Mesendoderm (in vitro differentiated cells): ENCODE measurements around the gene IPCEF1.

Experiments used
- DNase-seq: peaks from one replicate; pipeline ENCODE4 v3.0.0; 2013
- H2AK5ac ChIP-seq: 2 replicates; pipeline ENCODE4 v1.6.1; 2013; ENCODE audit warnings: low read length, inconsistent platforms
- H2BK120ac ChIP-seq: 2 replicates; pipeline ENCODE4 v1.6.1; 2013; ENCODE audit warnings: low read depth, mild to moderate bottlenecking, low read length, moderate library complexity, mixed read lengths
- H2BK15ac ChIP-seq: replicated peaks from 2 replicates; pipeline ENCODE4 v1.6.1; 2013; ENCODE audit warnings: low read depth, mild to moderate bottlenecking, moderate library complexity
- H2BK5ac ChIP-seq: 2 replicates; pipeline ENCODE4 v1.6.1; 2013; ENCODE audit warnings: low read length, inconsistent platforms
- H3K18ac ChIP-seq: 2 replicates; pipeline ENCODE4 v1.6.1; 2013; ENCODE audit warnings: mild to moderate bottlenecking, low read length, mixed read lengths
- H3K23ac ChIP-seq: one replicate; pipeline ENCODE4 v1.6.1; 2013; ENCODE audit warnings: low read length
- H3K27ac ChIP-seq: 2 replicates; pipeline ENCODE4 v1.5.1; 2013; ENCODE audit warnings: low read depth, mild to moderate bottlenecking, inconsistent platforms, low read length, moderate library complexity
- H3K27me3 ChIP-seq: 2 replicates; pipeline ENCODE4 v1.6.1; 2013; ENCODE audit warnings: low read length, control low read depth, mild to moderate bottlenecking, inconsistent platforms; ENCODE audit not compliant: insufficient read depth, poor library complexity
- H3K36me3 ChIP-seq: 2 replicates; pipeline ENCODE4 v1.6.1; 2013; ENCODE audit warnings: low read length, inconsistent platforms; ENCODE audit not compliant: control insufficient read depth, insufficient read depth
- H3K4ac ChIP-seq: one replicate; pipeline ENCODE4 v1.6.1; 2013; ENCODE audit warnings: low read depth, mild to moderate bottlenecking, low read length, moderate library complexity
- H3K4me1 ChIP-seq: 2 replicates; pipeline ENCODE4 v1.6.1; 2013; ENCODE audit warnings: low read depth, low read length, inconsistent platforms; ENCODE audit not compliant: control insufficient read depth
- H3K4me2 ChIP-seq: 2 replicates; pipeline ENCODE4 v1.6.1; 2013; ENCODE audit warnings: low read length
- H3K4me3 ChIP-seq: 2 replicates; pipeline ENCODE4 v1.5.1; 2013; ENCODE audit warnings: mild to moderate bottlenecking, low read length
- H3K56ac ChIP-seq: one replicate; pipeline ENCODE4 v1.6.1; 2013; ENCODE audit warnings: low read length
- H3K79me1 ChIP-seq: 2 replicates; pipeline ENCODE4 v1.6.1; 2013; ENCODE audit warnings: low read length, inconsistent platforms
- H3K79me2 ChIP-seq: 2 replicates; pipeline ENCODE4 v1.6.1; 2013; ENCODE audit warnings: mild to moderate bottlenecking, low read length; ENCODE audit not compliant: control insufficient read depth, insufficient read depth
- H3K9ac ChIP-seq: 2 replicates; pipeline ENCODE4 v1.6.1; 2013; ENCODE audit warnings: low read length, inconsistent platforms
- H4K5ac ChIP-seq: one replicate; pipeline ENCODE4 v1.6.1; 2013; ENCODE audit warnings: low read length
- H4K8ac ChIP-seq: one replicate; pipeline ENCODE4 v1.6.1; 2013; ENCODE audit warnings: low read depth, mild to moderate bottlenecking, control low read depth, low read length, moderate library complexity
- WGBS: extraction: QIAGEN DNeasy Blood & Tissue Kit; methylation state at CpG from one replicate; pipeline ENCODE4 v1.1.7; 2013; ENCODE audit warnings: low lambda C conversion rate, missing lambda C conversion rate; ENCODE audit not compliant: insufficient coverage; ENCODE audit errors: extremely low coverage; 5-methylcytosine and 5-hydroxymethylcytosine counted together

Gene IPCEF1

GRCh38 chr6:154388803-154389202 lies 32.2 kb upstream of the IPCEF1 start:
- DNase-seq = no peak
- H4K8ac ChIP-seq = no peak overlapping the region
- H2BK120ac ChIP-seq = no peak overlapping the region
- H3K4me1 ChIP-seq = no peaks in the 10 kb centered on the region
- H2AK5ac ChIP-seq = no peak overlapping the region
- H3K79me1 ChIP-seq = no peaks in the 10 kb centered on the region
- no peak overlapping the region for H3K4ac ChIP-seq
- H3K4me3 ChIP-seq = no peak overlapping the region
- no peak overlapping the region for H3K9ac ChIP-seq
- no peak overlapping the region for H2BK5ac ChIP-seq
- H3K36me3 ChIP-seq = no peaks in the 10 kb centered on the region
- H4K5ac ChIP-seq = no peak overlapping the region
- H2BK15ac ChIP-seq = no peak overlapping the region
- H3K27me3 ChIP-seq = no peaks in the 10 kb centered on the region
- no peaks in the 10 kb centered on the region for H3K79me2 ChIP-seq
- H3K18ac ChIP-seq = no peak overlapping the region
- no peak overlapping the region for H3K23ac ChIP-seq
- H3K4me2 ChIP-seq = no peak overlapping the region
- H3K27ac ChIP-seq = no peak overlapping the region
- H3K56ac ChIP-seq = no peak overlapping the region
- no CpG with 5 or more reads among the region's 3 CpGs for WGBS

- no peak overlapping the region for H3K4me2 ChIP-seq
- no peaks in the 10 kb centered on the region for H3K27me3 ChIP-seq
- H3K27ac ChIP-seq = no peak overlapping the region
- H2BK15ac ChIP-seq = no peak overlapping the region
- H3K56ac ChIP-seq = no peak overlapping the region
- DNase-seq = no peak
- no peak overlapping the region for H3K18ac ChIP-seq
- H2AK5ac ChIP-seq = no peak overlapping the region
- H3K79me1 ChIP-seq = no peaks in the 10 kb centered on the region
- H2BK120ac ChIP-seq = no peak overlapping the region
- H4K5ac ChIP-seq = no peak overlapping the region
- H3K4ac ChIP-seq = no peak overlapping the region
- H3K4me1 ChIP-seq = no peaks in the 10 kb centered on the region
- H3K23ac ChIP-seq = no peak overlapping the region
- H3K79me2 ChIP-seq = no peaks in the 10 kb centered on the region
- no peak overlapping the region for H3K4me3 ChIP-seq
- H2BK5ac ChIP-seq = no peak overlapping the region
- no CpG with 5 or more reads among the region's 5 CpGs for WGBS
- H3K9ac ChIP-seq = no peak overlapping the region
- no peak overlapping the region for H4K8ac ChIP-seq
- H3K36me3 ChIP-seq = no peaks in the 10 kb centered on the region
These were observed 30.5 kb upstream of the IPCEF1 start for GRCh38 chr6:154386848-154387717.

GRCh38 chr6:154384191-154384590 lies 27.6 kb upstream of the IPCEF1 start:
- Histone ChIP-seq H3K79me2 (no peaks in the 10 kb centered on the region), H3K23ac (no peak overlapping the region), H4K5ac (no peak overlapping the region), H3K18ac (no peak overlapping the region), H3K79me1 (no peaks in the 10 kb centered on the region), H2AK5ac (no peak overlapping the region), H3K4ac (no peak overlapping the region), H3K4me2 (no peak overlapping the region), H2BK5ac (no peak overlapping the region), H3K4me3 (no peak overlapping the region), H3K36me3 (no peaks in the 10 kb centered on the region), H3K4me1 (no peaks in the 10 kb centered on the region), H3K27me3 (no peaks in the 10 kb centered on the region), H3K56ac (no peak overlapping the region), H2BK15ac (no peak overlapping the region), H2BK120ac (no peak overlapping the region), H3K9ac (no peak overlapping the region), H3K27ac (no peak overlapping the region), H4K8ac (no peak overlapping the region)
- WGBS = no CpG with 5 or more reads among the region's 2 CpGs
- DNase-seq = no peak

- H3K4me3 ChIP-seq = no peak overlapping the region
- H3K36me3 ChIP-seq = no peaks in the 10 kb centered on the region
- H3K56ac ChIP-seq = no peak overlapping the region
- H3K23ac ChIP-seq = no peak overlapping the region
- no peak overlapping the region for H3K9ac ChIP-seq
- H3K4me1 ChIP-seq = no peaks in the 10 kb centered on the region
- H3K18ac ChIP-seq = no peak overlapping the region
- no peak overlapping the region for H2AK5ac ChIP-seq
- H3K4ac ChIP-seq = no peak overlapping the region
- no peak overlapping the region for H4K8ac ChIP-seq
- H3K79me2 ChIP-seq = no peaks in the 10 kb centered on the region
- no peak overlapping the region for H2BK120ac ChIP-seq
- no peak overlapping the region for H4K5ac ChIP-seq
- H2BK5ac ChIP-seq = no peak overlapping the region
- no peak for DNase-seq
- no peaks in the 10 kb centered on the region for H3K79me1 ChIP-seq
- WGBS = no CpG with 5 or more reads among the region's 6 CpGs
- no peaks in the 10 kb centered on the region for H3K27me3 ChIP-seq
- no peak overlapping the region for H3K27ac ChIP-seq
- H2BK15ac ChIP-seq = no peak overlapping the region
- H3K4me2 ChIP-seq = no peak overlapping the region
These were observed 26.7 kb upstream of the IPCEF1 start for GRCh38 chr6:154383273-154383672.

- H3K4me3 ChIP-seq = no peak overlapping the region
- H3K79me1 ChIP-seq = no peaks in the 10 kb centered on the region
- no CpG with 5 or more reads among the region's 8 CpGs for WGBS
- no peak overlapping the region for H3K23ac ChIP-seq
- H3K27ac ChIP-seq = no peak overlapping the region
- H2AK5ac ChIP-seq = no peak overlapping the region
- no peaks in the 10 kb centered on the region for H3K27me3 ChIP-seq
- H3K36me3 ChIP-seq = no peaks in the 10 kb centered on the region
- no peak overlapping the region for H4K5ac ChIP-seq
- H3K9ac ChIP-seq = no peak overlapping the region
- no peak for DNase-seq
- H2BK120ac ChIP-seq = no peak overlapping the region
- no peak overlapping the region for H3K4me2 ChIP-seq
- no peak overlapping the region for H3K18ac ChIP-seq
- no peak overlapping the region for H4K8ac ChIP-seq
- no peaks in the 10 kb centered on the region for H3K79me2 ChIP-seq
- no peak overlapping the region for H2BK15ac ChIP-seq
- H2BK5ac ChIP-seq = no peak overlapping the region
- no peaks in the 10 kb centered on the region for H3K4me1 ChIP-seq
- H3K56ac ChIP-seq = no peak overlapping the region
- no peak overlapping the region for H3K4ac ChIP-seq
These were observed 26.1 kb upstream of the IPCEF1 start for GRCh38 chr6:154382740-154383139.

- H2BK15ac ChIP-seq = no peak overlapping the region
- H3K23ac ChIP-seq = no peak overlapping the region
- H4K5ac ChIP-seq = no peak overlapping the region
- no peaks in the 10 kb centered on the region for H3K36me3 ChIP-seq
- no peak overlapping the region for H3K4ac ChIP-seq
- no peak overlapping the region for H4K8ac ChIP-seq
- no peak overlapping the region for H2AK5ac ChIP-seq
- no peaks in the 10 kb centered on the region for H3K79me1 ChIP-seq
- H3K4me1 ChIP-seq = no peaks in the 10 kb centered on the region
- no peak overlapping the region for H3K4me3 ChIP-seq
- H3K27ac ChIP-seq = no peak overlapping the region
- no peak overlapping the region for H3K56ac ChIP-seq
- no peak overlapping the region for H3K9ac ChIP-seq
- H3K27me3 ChIP-seq = no peaks in the 10 kb centered on the region
- H2BK120ac ChIP-seq = no peak overlapping the region
- no peak overlapping the region for H2BK5ac ChIP-seq
- H3K18ac ChIP-seq = no peak overlapping the region
- no peak for DNase-seq
- no CpG with 5 or more reads among the region's 4 CpGs for WGBS
- H3K4me2 ChIP-seq = no peak overlapping the region
- H3K79me2 ChIP-seq = no peaks in the 10 kb centered on the region
These were observed 24.9 kb upstream of the IPCEF1 start for GRCh38 chr6:154381548-154381947.
